ENCODE results near the gene XXYLT1. TPM values are rescaled to one million over a fixed set of nuclear protein-coding genes. Genes with fewer than 3 reads are reported as not detected.

The XXYLT1 gene
- total and polyA plus RNA-seq, 9 of the 15 experiments (the other 6 are each of a cell fraction or from before 2014, with no cell fraction given): 1.9 to 18.9 (median 15.0) TPM

DNA sequence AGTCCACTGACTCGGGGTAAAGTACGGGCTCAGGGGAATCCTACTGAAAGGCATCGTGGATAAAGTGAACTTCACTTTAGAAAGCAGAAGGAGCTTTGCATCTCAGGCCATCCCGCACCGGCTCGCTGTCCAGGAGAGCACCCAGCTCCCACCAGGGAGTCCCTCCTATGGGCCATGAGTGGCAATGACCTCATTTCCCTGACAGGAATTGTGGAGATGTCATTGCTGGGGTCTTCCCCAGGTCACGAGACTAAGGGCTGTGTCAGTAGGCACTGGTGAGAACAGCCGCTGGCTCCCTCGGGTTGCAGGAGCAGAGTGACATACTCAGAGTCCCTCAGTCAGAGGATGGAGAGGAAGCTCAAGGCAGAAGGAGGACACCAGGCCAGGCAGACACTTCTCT is 97.3 kb downstream of the XXYLT1 start (continued):
- TF ChIP-seq MYC (IDR thresholded peaks at IDR 0.05; ENCODE audit: low read depth, low read length): no peak
- TF ChIP-seq MYC (CRISPR knock-in tag; IDR thresholded peaks at IDR 0.05; ENCODE audit: borderline replicate concordance, low read depth): no peak
- no peak for TF ChIP-seq CREB5 (CRISPR knock-in tag; IDR thresholded peaks at IDR 0.05)

GRCh38 chr3:195172896-195173295 is 98.1 kb downstream of the XXYLT1 start:
- H4K20me1 ChIP-seq (replicated peaks; ENCODE audit: control insufficient read depth, insufficient read depth, low read length): no peaks in the 10 kb centered on the region
- peak overlapping the region in 1 of 2 experiments; percentile 62; a peak in 1 of 4 replicates for H3K9ac ChIP-seq (ENCODE audit: insufficient read depth in 1 of 2, low read depth in 2 of 2, low read length in 2 of 2)
- WGBS (ENCODE audit: insufficient coverage, low coverage, missing lambda C conversion rate): 71% methylated on average over 7 of the region's 7 CpGs
- ATAC-seq: peak; percentile 14; the same call in 1 of the 3 replicates
- CTCF ChIA-PET (ENCODE audit: low intra/inter-chr PET ratio): no interaction called here
- no peaks in the 10 kb centered on the region for H3K9me3 ChIP-seq (replicated peaks; ENCODE audit: control insufficient read depth, insufficient read depth, low read depth, low read length)
- peaks cover 9% of the 10 kb centered on the region; the same call in 2 of the 3 replicates for H3K79me2 ChIP-seq (ENCODE audit: control insufficient read depth, insufficient read depth, low read length)
- H3K27ac ChIP-seq (ENCODE audit: extremely low read depth, low read depth, low read length): no peak overlapping the region
- no peaks in the 10 kb centered on the region for H3K27me3 ChIP-seq (ENCODE audit: control insufficient read depth in 2 of 2, insufficient read depth in 2 of 2, low read length in 2 of 2)
- H3K4me1 ChIP-seq (replicated peaks in 1 of 2; ENCODE audit: control insufficient read depth in 2 of 2, insufficient read depth in 2 of 2, low read length in 2 of 2): peaks cover 20 to 25% of the 10 kb centered on the region in 2 experiments
- intact Hi-C loops (cut with micrococcal nuclease) (no loop called here), in situ Hi-C loops (cut with MboI) (no loop called here)
- no peak for FAIRE-seq
- no peak for DNase-seq (ENCODE audit: extremely low read depth in 1 of 4, low spot score in 3 of 4)
- POLR2A ChIA-PET: interaction anchor here (1.2 to 2.2 kb wide), 4 partner anchors 9 to 19 kb away, joined by 4 to 10 read pairs (median 6); no protein-coding TSS in a partner anchor
- BruUV-seq (replicated peaks): no TSS peak
- no peak overlapping the region for H2AFZ ChIP-seq (ENCODE audit: low read depth, low read length)
- no peak overlapping the region for H3K4me3 ChIP-seq
- TF ChIP-seq KLF10 (CRISPR knock-in tag; IDR thresholded peaks at IDR 0.05): no peak
- H3K9me1 ChIP-seq (ENCODE audit: control insufficient read depth, insufficient read depth, low read length): peaks cover 4% of the 10 kb centered on the region
- peaks cover 5% of the 10 kb centered on the region; the same call in 2 of the 3 replicates for H3K36me3 ChIP-seq (ENCODE audit: control insufficient read depth, insufficient read depth, low read length)
- H3K4me2 ChIP-seq (ENCODE audit: insufficient read depth, low read length): no peak overlapping the region

All from K562 (cell line).